ENCODE data around the gene ZNF436. TPM values are rescaled to one million over a fixed set of nuclear protein-coding genes. Genes with fewer than 3 reads are reported as not detected.

Gene ZNF436
- total and polyA plus RNA-seq, 9 of the 15 experiments (the other 6 are each of a cell fraction or from before 2014, with no cell fraction given) = 2.1 to 11.3 (median 6.8) TPM

DNA sequence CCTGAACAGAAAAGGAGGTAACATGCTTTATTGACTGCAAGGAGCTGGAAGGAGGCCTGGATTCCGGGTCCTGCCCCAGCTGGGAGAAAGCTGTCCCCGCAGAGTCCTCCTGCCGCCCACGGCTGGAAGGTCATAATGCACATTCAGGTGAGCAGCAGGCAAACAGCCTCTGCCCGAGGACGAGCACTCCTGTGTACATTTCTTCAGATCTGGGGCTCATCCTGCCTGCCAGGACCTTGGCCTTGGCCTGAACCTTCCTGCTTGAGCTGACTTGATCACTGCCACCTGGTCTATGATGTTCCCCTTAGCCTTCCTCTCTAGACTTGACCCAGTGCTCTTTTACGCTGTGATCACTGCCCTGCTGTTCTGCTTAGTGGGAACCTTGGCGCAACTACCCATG lies 17.9 kb upstream of the ZNF436 start:
- no peaks in the 10 kb centered on the region for H3K79me2 ChIP-seq (ENCODE audit: control insufficient read depth, insufficient read depth, low read length)
- intact Hi-C loops (cut with micrococcal nuclease) = no loop called here
- peaks cover 15 to 41% of the 10 kb centered on the region in 2 experiments for H3K4me1 ChIP-seq (replicated peaks in 1 of 2; ENCODE audit: control insufficient read depth in 2 of 2, insufficient read depth in 2 of 2, low read length in 2 of 2)
- no peak overlapping the region for H3K4me2 ChIP-seq (ENCODE audit: insufficient read depth, low read length)
- BruUV-seq (replicated peaks) = no TSS peak
- FAIRE-seq (no peak), ATAC-seq (no peak), DNase-seq (ENCODE audit: extremely low read depth in 1 of 4, low spot score in 3 of 4) (no peak)
- no peaks in the 10 kb centered on the region for H3K27me3 ChIP-seq (ENCODE audit: control insufficient read depth in 2 of 2, insufficient read depth in 2 of 2, low read length in 2 of 2)
- CTCF ChIA-PET (ENCODE audit: low intra/inter-chr PET ratio) = no interaction called here
- no peaks in the 10 kb centered on the region for H3K36me3 ChIP-seq (ENCODE audit: control insufficient read depth, insufficient read depth, low read length)
- H3K9ac ChIP-seq (ENCODE audit: insufficient read depth in 1 of 2, low read depth in 2 of 2, low read length in 2 of 2) = peak overlapping the region in 1 of 2 experiments; percentile 70; a peak in 1 of 4 replicates
- TF ChIP-seq TRIM28 (IDR thresholded peaks at IDR 0.05) = no peak
- TF ChIP-seq ZNF586 (CRISPR knock-in tag; conservative IDR thresholded peaks at IDR 0.05) = no peak
- TF ChIP-seq BRD4 (IDR thresholded peaks at IDR 0.05) = no peak
- in situ Hi-C loops (cut with MboI) = no loop called here
- no peak overlapping the region for H3K27ac ChIP-seq (ENCODE audit: extremely low read depth, low read depth, low read length)
- H3K9me1 ChIP-seq (ENCODE audit: control insufficient read depth, insufficient read depth, low read length) = no peaks in the 10 kb centered on the region
- H3K4me3 ChIP-seq = no peak overlapping the region
- H3K9me3 ChIP-seq (replicated peaks; ENCODE audit: control insufficient read depth, insufficient read depth, low read depth, low read length) = no peaks in the 10 kb centered on the region
- H2AFZ ChIP-seq (ENCODE audit: low read depth, low read length) = no peak overlapping the region
- 59% methylated on average over 8 of the region's 8 CpGs for WGBS (ENCODE audit: insufficient coverage, low coverage, missing lambda C conversion rate)
- H4K20me1 ChIP-seq (replicated peaks; ENCODE audit: control insufficient read depth, insufficient read depth, low read length) = no peaks in the 10 kb centered on the region
- POLR2A ChIA-PET = interaction anchor here (0.7 to 1.1 kb wide), 2 partner anchors 19 to 87 kb away, joined by 3 to 5 read pairs; no protein-coding TSS in a partner anchor

DNA sequence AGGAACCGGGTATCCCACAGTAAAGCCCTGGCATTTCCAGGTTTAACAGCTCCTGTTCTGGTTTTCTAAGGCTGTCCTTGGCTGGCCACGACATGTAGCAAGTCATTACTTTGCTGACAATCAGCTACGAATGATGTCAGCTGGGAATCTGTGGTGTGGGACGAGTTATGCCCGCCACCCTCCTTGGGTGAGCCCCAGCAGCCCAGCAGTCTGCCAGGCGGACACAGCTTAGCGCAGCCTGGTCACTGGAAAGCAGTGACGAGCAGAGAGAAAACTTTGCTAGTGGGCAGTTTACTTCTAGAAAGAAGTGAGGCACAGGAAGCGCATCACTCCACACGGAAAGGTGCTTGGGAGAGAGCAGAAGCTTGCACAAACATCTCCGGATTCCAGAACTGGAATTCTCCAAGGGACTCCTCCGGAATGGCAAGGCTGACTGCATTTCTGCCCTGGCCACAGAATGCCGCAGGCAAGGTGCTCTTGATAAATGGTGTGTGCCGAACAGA lies 15.5 kb upstream of the ZNF436 start:
- no peaks in the 10 kb centered on the region for H4K20me1 ChIP-seq (replicated peaks; ENCODE audit: control insufficient read depth, insufficient read depth, low read length)
- DNase-seq (ENCODE audit: extremely low read depth in 1 of 4, low spot score in 3 of 4) = no peak
- WGBS (ENCODE audit: insufficient coverage, low coverage, missing lambda C conversion rate) = 65% methylated on average over 14 of the region's 14 CpGs
- no peak for FAIRE-seq
- ChIA-PET POLR2A (interaction anchor here (0.8 to 2.3 kb wide), 7 partner anchors 12 to 45 kb away, joined by 3 to 8 read pairs (median 3); partner anchors contain the start of gene ZNF436), CTCF (ENCODE audit: low intra/inter-chr PET ratio) (no interaction called here)
- intact Hi-C loops (cut with micrococcal nuclease) (no loop called here), in situ Hi-C loops (cut with MboI) (no loop called here)
- H3K79me2 ChIP-seq (ENCODE audit: control insufficient read depth, insufficient read depth, low read length) = no peaks in the 10 kb centered on the region
- H3K4me3 ChIP-seq = no peak overlapping the region
- H3K4me1 ChIP-seq (replicated peaks in 1 of 2; ENCODE audit: control insufficient read depth in 2 of 2, insufficient read depth in 2 of 2, low read length in 2 of 2) = peaks cover 19 to 47% of the 10 kb centered on the region in 2 experiments
- BruUV-seq (replicated peaks) = no TSS peak
- H3K27me3 ChIP-seq (ENCODE audit: control insufficient read depth in 2 of 2, insufficient read depth in 2 of 2, low read length in 2 of 2) = no peaks in the 10 kb centered on the region
- H3K27ac ChIP-seq (ENCODE audit: extremely low read depth, low read depth, low read length) = peak overlapping the region; percentile 50; the same call in 2 of the 3 replicates
- peak overlapping the region; percentile 11 to 56; a peak in 1 of 4 replicates for H3K9ac ChIP-seq (ENCODE audit: insufficient read depth in 1 of 2, low read depth in 2 of 2, low read length in 2 of 2)
- H2AFZ ChIP-seq (ENCODE audit: low read depth, low read length) = peak overlapping the region; percentile 67
- H3K9me1 ChIP-seq (ENCODE audit: control insufficient read depth, insufficient read depth, low read length) = no peaks in the 10 kb centered on the region
- no peak for ATAC-seq
- H3K4me2 ChIP-seq (ENCODE audit: insufficient read depth, low read length) = peak overlapping the region; percentile 35
- no peaks in the 10 kb centered on the region for H3K9me3 ChIP-seq (replicated peaks; ENCODE audit: control insufficient read depth, insufficient read depth, low read depth, low read length)
- no peaks in the 10 kb centered on the region for H3K36me3 ChIP-seq (ENCODE audit: control insufficient read depth, insufficient read depth, low read length)
- no peak for TF ChIP-seq HDAC3 (IDR thresholded peaks at IDR 0.05; ENCODE audit: borderline replicate concordance, partially characterized antibody)
- peak; percentile 56; the same call in 1 of the 2 replicates for TF ChIP-seq ZBTB33 (CRISPR knock-in tag; IDR thresholded peaks at IDR 0.05)
- 0 out of 2 replicates have a peak, but pooled peaks have one; percentile 64 for TF ChIP-seq NR1H2 (CRISPR knock-in tag; IDR thresholded peaks at IDR 0.05)
- 0 out of 2 replicates have a peak, but pooled peaks have one; percentile 0 for TF ChIP-seq TEAD4 (IDR thresholded peaks at IDR 0.05; ENCODE audit: low read length)
- TF ChIP-seq TEAD4 (CRISPR knock-in tag; IDR thresholded peaks at IDR 0.05; ENCODE audit: borderline replicate concordance) = no peak
- no peak for TF ChIP-seq NR2C2 (CRISPR knock-in tag; IDR thresholded peaks at IDR 0.05)
- peak; percentile 36; the same call in 1 of the 2 replicates for TF ChIP-seq NR2C2 (tag; IDR thresholded peaks at IDR 0.05)
- TF ChIP-seq CBFB (CRISPR knock-in tag; IDR thresholded peaks at IDR 0.05) = 0 out of 2 replicates have a peak, but pooled peaks have one; percentile 36
- 0 out of 2 replicates have a peak, but pooled peaks have one; percentile 23 for TF ChIP-seq MAX (CRISPR knock-in tag; IDR thresholded peaks at IDR 0.05)
- TF ChIP-seq RAD51 (IDR thresholded peaks at IDR 0.05; ENCODE audit: borderline replicate concordance, low read depth) = no peak
- 0 out of 2 replicates have a peak, but pooled peaks have one; percentile 29 for TF ChIP-seq ZNF511 (CRISPR knock-in tag; IDR thresholded peaks at IDR 0.05)
